GM21723 (cell line): Measurements from ENCODE around the gene RPS6KA2.
"Not testable (repeated sequence)": the region's sequence is repeated elsewhere in the genome, so short reads cannot be mapped to it uniquely, and the experiment has no call there.

ENCODE experiments used
- ATAC-seq: cut with Tn5 transposase; IDR thresholded peaks from one replicate; pipeline ENCODE4 v1.9.1; 2021; ENCODE audit warnings: mild to moderate bottlenecking, moderate library complexity; ENCODE audit not compliant: unreplicated experiment

The RPS6KA2 gene

DNA sequence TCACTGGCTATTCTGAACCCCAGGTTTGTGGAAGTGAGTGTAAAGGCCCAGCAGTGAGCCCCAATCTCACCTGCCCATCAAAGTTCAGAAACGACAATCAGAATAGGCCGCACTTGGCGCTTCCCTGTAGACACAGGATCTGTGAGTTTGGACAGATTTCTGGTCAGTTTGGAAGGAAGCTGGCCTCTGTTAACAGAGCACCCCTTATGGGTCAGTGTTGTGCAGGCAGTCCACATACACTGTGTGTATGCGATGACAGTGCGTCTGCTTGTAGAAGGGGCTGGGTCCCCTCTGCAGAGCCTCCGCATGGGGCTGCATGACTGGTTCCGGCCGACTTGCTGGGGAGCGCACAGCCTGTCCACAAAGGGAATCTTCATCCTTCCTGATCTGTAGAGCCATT lies 240.9 kb downstream of the RPS6KA2 start:
- no peak for ATAC-seq

GRCh38 chr6:166383802-166384363 lies 243.2 kb downstream of the RPS6KA2 start:
- ATAC-seq: peak; percentile 1

- peak; percentile 89 for ATAC-seq
These were observed 243.9 kb downstream of the RPS6KA2 start, which contains the start of gene MPC1 for GRCh38 chr6:166382933-166383801. Gene MPC1 (minus strand): TSS chr6:166382940. CDS start chr6:166382876, 64 bp downstream.

GRCh38 chr6:166382500-166382932 lies 244.5 kb downstream of the RPS6KA2 start:
- ATAC-seq: peak; percentile 21

DNA sequence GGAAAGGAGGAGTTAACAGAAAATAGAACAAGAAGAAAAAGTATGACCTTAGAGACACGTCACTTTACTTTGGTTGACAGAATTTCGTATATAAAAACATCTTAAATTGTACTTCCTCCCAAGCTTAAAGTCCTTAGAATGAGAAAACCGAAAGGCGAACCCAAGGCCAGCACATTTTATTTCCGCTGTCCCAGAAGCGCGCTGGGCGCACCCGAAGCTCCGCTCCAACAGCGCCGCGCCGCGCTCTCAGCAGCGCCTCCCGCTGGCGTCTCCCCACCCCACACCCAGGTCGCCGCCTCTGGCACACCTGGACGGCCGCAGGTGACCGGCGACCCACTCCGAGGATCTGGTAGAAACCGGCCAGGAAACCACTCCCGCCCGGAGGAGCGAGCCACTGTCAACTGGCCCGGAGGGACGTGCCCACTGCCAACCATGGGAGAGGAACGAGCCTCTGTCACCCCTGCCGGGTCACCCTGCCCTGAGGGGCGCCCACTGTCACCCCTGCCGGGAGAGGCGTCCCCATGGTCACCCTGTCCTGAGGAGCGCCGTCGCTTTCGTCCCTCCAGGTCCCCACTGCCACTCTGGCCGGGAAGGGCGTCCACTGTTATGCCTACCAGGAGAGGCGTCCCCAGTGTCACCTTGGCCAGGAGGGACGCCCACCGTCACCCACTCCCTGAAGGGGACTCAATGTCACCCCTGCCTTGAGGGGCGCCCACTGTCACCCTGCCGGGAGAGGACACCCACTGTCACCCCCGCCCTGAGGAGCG lies 245.1 kb downstream of the RPS6KA2 start:
- peak; percentile 59 for ATAC-seq

GRCh38 chr6:166381381-166381732 lies 245.7 kb downstream of the RPS6KA2 start:
- no peak for ATAC-seq

DNA sequence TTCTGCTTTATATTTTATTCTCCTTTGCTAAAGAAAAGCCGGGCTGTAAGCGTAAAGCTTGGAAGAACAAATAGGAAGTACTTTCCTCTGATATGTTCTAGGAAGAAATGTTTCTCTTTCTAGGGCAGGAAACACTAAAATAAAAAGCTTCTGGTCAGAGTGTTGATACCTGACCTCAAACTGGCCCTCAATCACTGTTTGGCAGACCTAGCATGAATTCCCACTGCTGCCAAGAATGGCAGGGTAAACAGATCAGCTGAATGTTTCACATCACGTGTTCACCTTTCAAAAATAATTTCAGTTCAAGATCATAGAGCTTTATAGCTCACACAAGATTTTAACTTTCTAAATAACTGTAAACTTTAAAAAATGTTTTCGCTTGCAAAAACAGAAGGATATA lies 247.3 kb downstream of the RPS6KA2 start:
- ATAC-seq: no peak

DNA sequence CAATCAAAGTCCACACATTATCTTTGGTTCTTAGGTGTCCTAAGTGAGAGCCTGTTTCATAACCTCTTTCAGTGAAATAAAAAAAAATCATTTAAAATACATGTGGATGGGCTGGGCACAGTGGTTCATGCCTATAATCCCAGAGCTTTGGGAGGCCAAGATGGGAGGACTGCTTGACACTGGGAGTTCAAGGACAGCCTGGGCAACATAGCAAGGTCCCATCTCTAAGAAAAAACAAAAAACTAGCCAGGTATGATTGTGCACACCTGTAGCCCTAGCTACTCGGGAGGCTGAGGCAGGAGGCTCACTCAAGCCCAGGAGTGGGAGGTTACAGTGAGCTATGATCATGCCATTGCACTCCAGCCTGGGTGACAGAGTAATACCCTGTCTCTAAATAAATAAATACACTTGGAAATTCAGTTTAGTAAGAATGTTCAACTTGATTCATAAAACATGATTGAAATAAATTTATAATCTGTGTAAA lies 247.9 kb downstream of the RPS6KA2 start:
- no peak for ATAC-seq

GRCh38 chr6:166377721-166378120 lies 249.3 kb downstream of the RPS6KA2 start:
- no peak for ATAC-seq

- ATAC-seq: no peak
These were observed 252.0 kb downstream of the RPS6KA2 start for GRCh38 chr6:166375013-166375412.

DNA sequence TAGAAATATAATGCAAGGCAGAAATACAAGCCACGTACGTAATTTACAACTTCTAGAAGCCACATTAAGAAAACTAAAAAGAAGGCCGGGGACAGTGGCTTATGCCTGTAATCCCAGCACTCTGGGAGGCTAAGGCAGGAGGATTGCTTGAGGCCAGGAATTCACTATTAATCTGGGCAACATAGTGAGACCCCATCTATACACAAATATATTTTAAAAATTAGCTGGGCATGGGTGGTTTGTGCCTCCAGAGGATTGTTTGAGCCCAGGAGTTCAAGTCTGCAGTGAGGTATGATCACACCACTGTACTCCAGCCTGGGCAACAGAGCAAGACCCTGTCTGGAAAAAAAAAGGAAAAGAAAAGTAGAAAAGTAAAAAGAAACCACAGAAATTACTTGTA lies 256.6 kb downstream of the RPS6KA2 start:
- ATAC-seq: no peak

DNA sequence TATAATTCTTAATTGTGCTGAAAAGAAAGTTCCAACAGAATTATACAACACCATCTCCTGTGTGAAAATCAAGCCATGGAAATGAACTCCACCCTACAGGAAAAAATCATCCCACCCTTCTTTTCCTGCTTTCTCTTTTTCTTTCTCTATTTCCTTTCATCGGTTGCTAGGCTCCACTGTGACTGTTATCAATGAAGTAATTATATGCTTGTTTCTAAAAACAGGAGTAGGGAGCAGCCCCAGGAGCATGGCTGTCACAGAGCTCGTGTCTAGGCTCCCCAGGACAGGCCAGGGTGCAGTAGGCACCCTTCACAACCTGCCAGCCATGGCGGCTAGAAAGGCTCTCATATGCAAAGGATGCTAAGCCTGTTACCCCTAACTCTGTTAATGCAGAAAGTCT lies 257.3 kb downstream of the RPS6KA2 start:
- no peak for ATAC-seq

DNA sequence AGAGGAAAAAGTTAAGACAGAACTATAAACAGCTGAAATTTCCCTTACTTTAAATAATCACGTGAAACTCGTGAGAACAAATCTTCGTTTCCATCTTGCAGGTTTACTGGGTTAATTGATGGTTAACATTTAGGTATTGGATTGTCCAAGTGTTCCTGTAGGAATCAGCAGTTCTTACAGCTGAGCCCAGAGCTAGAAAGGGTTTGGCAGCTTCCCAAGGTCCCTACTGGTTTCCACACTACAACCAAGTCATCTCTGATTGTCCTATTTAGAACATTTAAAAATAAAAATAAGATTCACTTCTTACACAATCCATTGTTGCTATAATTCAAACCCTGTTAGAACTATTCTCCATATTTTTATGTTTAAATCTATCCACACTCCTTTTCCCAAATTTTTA lies 260.1 kb downstream of the RPS6KA2 start:
- ATAC-seq: no peak

- ATAC-seq: no peak
These were observed 261.2 kb downstream of the RPS6KA2 start for GRCh38 chr6:166365806-166366205.

- ATAC-seq: no peak
These were observed 261.8 kb downstream of the RPS6KA2 start for GRCh38 chr6:166365221-166365620.

DNA sequence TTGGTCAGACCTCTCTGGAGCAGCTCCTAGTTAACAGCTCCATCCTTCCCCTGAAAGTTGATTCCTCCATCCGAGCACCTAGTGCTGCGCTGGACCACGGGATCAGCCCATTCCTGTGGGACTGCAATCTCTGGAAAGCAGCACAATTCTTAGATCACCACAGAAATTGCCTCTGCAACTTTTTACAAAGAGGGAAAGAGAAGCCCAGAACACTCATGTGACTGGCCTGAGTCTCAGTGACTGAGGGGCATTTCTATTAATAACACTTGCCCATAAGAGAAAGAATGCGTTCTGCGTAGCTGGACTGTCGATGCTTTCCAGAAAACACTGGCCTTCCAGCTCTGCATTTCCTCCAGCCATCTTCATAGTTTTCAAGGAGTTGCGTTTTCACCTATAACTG lies 262.6 kb downstream of the RPS6KA2 start:
- no peak for ATAC-seq

GRCh38 chr6:166362427-166362826 lies 264.6 kb downstream of the RPS6KA2 start:
- ATAC-seq: not testable (repeated sequence)

GRCh38 chr6:166361077-166361429 lies 266.0 kb downstream of the RPS6KA2 start:
- no peak for ATAC-seq

- no peak for ATAC-seq
These were observed 266.6 kb downstream of the RPS6KA2 start for GRCh38 chr6:166360243-166361076.
